HCT116 (cell line): ENCODE results near the gene UBE2D2. TPM values are rescaled to one million over a fixed set of nuclear protein-coding genes. Genes with fewer than 3 reads are reported as not detected.
"Not testable (repeated sequence)": the region's sequence is repeated elsewhere in the genome, so short reads cannot be mapped to it uniquely, and the experiment has no call there.

ENCODE experiments used
- ATAC-seq: fragments of 200-7000 bp; cut with Tn5 transposase; 2 replicates; pipeline ENCODE4 v1.9.1; 2020; ENCODE audit warnings: mild to moderate bottlenecking, moderate library complexity
- BruUV-seq: library from RNA; stranded (reverse); fragments of 400-500 nt; replicated peaks from 2 replicates; lab custom pipeline; 2021; lab: Mats Ljungman, UMichigan
- CTCF ChIA-PET: fragments of 300-600 bp; sonication (Branson Sonifier 250); formaldehyde crosslinking; loops from one replicate; lab custom pipeline; 2021; ENCODE audit warnings: antibody characterized with exemption; lab: Charles Lee
- POLR2A ChIA-PET: fragments of 300-600, 350-600 bp; sonication (Branson Sonifier 250); formaldehyde crosslinking; loops from one replicate; lab custom pipeline; 2021; ENCODE audit warnings: antibody characterized with exemption; lab: Charles Lee
- RAD21 ChIA-PET, 2 experiments: fragments of 300-600 bp; sonication (Branson Sonifier 250); formaldehyde crosslinking; loops; one replicate each; lab custom pipeline; 2023; ENCODE audit warnings: low total read pairs in 2 of 2; ENCODE audit not compliant: uncharacterized antibody in 2 of 2, unreplicated experiment in 2 of 2, low non-redundant PET in 1 of 2; lab: Charles Lee
- DNase-seq: peaks from one replicate; pipeline ENCODE4 v3.0.0-alpha.2; 2010; ENCODE audit warnings: low read depth, low spot score
- H2AFZ ChIP-seq: fragments of 200-600 bp; shearing (Covaris generic), sonication (generic); 2 replicates; pipeline ENCODE4 v1.6.1; 2017; ENCODE audit warnings: low read depth, mixed run types, mixed read lengths, antibody characterized with exemption, low read length; ENCODE audit not compliant: poor library complexity, severe bottlenecking
- H3K27ac ChIP-seq: 2 replicates; pipeline ENCODE4 v1.5.1; 2012; ENCODE audit warnings: low read depth, low read length
- H3K27me3 ChIP-seq: fragments of 200-600 bp; sonication (generic); 2 replicates; pipeline ENCODE4 v1.6.1; 2016; ENCODE audit warnings: mixed run types, low read length, mixed read lengths; ENCODE audit not compliant: insufficient read depth
- H3K36me3 ChIP-seq, 2 experiments: fragments of 200-500 bp in 1 of 2; fragments of 200-600 bp in 1 of 2; sonication (Bioruptor generic) in 1 of 2; sonication (generic) in 1 of 2; 2 replicates each; pipeline versions ENCODE4 v1.5.1 to v1.6.1; 2014 to 2016; ENCODE audit warnings: low read length in 2 of 2, inconsistent platforms in 1 of 2, mixed read lengths in 1 of 2, mixed run types in 1 of 2; ENCODE audit not compliant: insufficient read depth in 2 of 2, control insufficient read depth in 1 of 2
- H3K4me1 ChIP-seq, 2 experiments: fragments of 200-600 bp in 1 of 2; sonication (generic) in 1 of 2; 2 replicates each; pipeline versions ENCODE4 v1.5.1 to v1.6.1; 2012 to 2017; ENCODE audit warnings: low read length in 2 of 2, inconsistent platforms in 1 of 2, mild to moderate bottlenecking in 1 of 2, mixed read lengths in 1 of 2, mixed run types in 1 of 2, moderate library complexity in 1 of 2; ENCODE audit not compliant: insufficient read depth in 2 of 2, control insufficient read depth in 1 of 2
- H3K4me2 ChIP-seq: fragments of 200-600 bp; sonication (generic); 2 replicates; pipeline ENCODE4 v1.6.1; 2017; ENCODE audit warnings: mixed run types, low read length, mixed read lengths
- H3K4me3 ChIP-seq, 2 experiments: fragments of 200-600 bp in 1 of 2; sonication (generic) in 1 of 2; replicated peaks in 1 of 2; 2 replicates each; pipeline ENCODE4 v1.5.1; 2011 to 2016; ENCODE audit warnings: low read length in 2 of 2, control low read depth in 1 of 2, low read depth in 1 of 2, mild to moderate bottlenecking in 1 of 2, mixed read lengths in 1 of 2, mixed run types in 1 of 2
- H3K79me2 ChIP-seq: fragments of 200-600 bp; sonication (generic); 2 replicates; pipeline ENCODE4 v1.6.1; 2017; ENCODE audit warnings: mild to moderate bottlenecking, mixed run types, low read length, moderate library complexity, mixed read lengths; ENCODE audit not compliant: insufficient read depth
- H3K9ac ChIP-seq: fragments of 200-600 bp; sonication (generic); 2 replicates; pipeline ENCODE4 v1.6.1; 2016; ENCODE audit warnings: low read length, mixed read lengths
- H3K9me2 ChIP-seq: fragments of 200-600 bp; sonication (generic), shearing (Covaris generic); 2 replicates; pipeline ENCODE4 v1.6.1; 2017; ENCODE audit warnings: mixed run types, mild to moderate bottlenecking, moderate library complexity; ENCODE audit not compliant: insufficient read depth
- H3K9me3 ChIP-seq, 2 experiments: fragments of 200-500 bp in 1 of 2; fragments of 200-600 bp in 1 of 2; sonication (Bioruptor generic) in 1 of 2; sonication (generic) in 1 of 2; 2 replicates each; pipeline ENCODE4 v1.6.1; 2014 to 2017; ENCODE audit warnings: low read length in 2 of 2, mixed read lengths in 2 of 2, inconsistent platforms in 1 of 2, low read depth in 1 of 2, mild to moderate bottlenecking in 1 of 2, mixed run types in 1 of 2, moderate library complexity in 1 of 2; ENCODE audit not compliant: control insufficient read depth in 1 of 2, insufficient read depth in 1 of 2
- H4K20me1 ChIP-seq: fragments of 200-600 bp; sonication (generic), shearing (Covaris generic); 2 replicates; pipeline ENCODE4 v1.6.1; 2017; ENCODE audit warnings: mixed run types, mild to moderate bottlenecking, moderate library complexity; ENCODE audit not compliant: insufficient read depth
- ATF3 ChIP-seq: IDR thresholded peaks from 2 replicates; pipeline ENCODE4 v1.6.1; 2012
- CBX3 ChIP-seq: IDR thresholded peaks from 2 replicates; pipeline ENCODE4 v1.6.1; 2012; ENCODE audit warnings: low read depth
- CEBPB ChIP-seq: IDR thresholded peaks from 2 replicates; pipeline ENCODE4 v1.6.1; 2012; ENCODE audit warnings: low read depth
- ELF1 ChIP-seq: IDR thresholded peaks from 2 replicates; pipeline ENCODE4 v1.6.1; 2012; ENCODE audit warnings: low read depth, borderline replicate concordance
- EZH2 ChIP-seq: fragments of 200-600 bp; sonication (generic); IDR thresholded peaks from 2 replicates; pipeline ENCODE4 v1.6.1; 2017; ENCODE audit warnings: antibody characterized with exemption, mixed run types
- EZH2phosphoT487 ChIP-seq: fragments of 200-600 bp; IDR thresholded peaks from 2 replicates; pipeline ENCODE4 v1.6.1; 2018; ENCODE audit warnings: antibody characterized with exemption, borderline replicate concordance
- POLR2A ChIP-seq: IDR thresholded peaks from 2 replicates; pipeline ENCODE4 v1.7.0; 2011; ENCODE audit warnings: borderline replicate concordance; ENCODE audit not compliant: insufficient read depth, insufficient read length; ENCODE audit errors: extremely low read depth
- POLR2AphosphoS5 ChIP-seq: IDR thresholded peaks from 2 replicates; pipeline ENCODE4 v1.6.1; 2011; ENCODE audit warnings: mild to moderate bottlenecking, low read depth, low read length, moderate library complexity
- REST ChIP-seq: IDR thresholded peaks from 2 replicates; pipeline ENCODE4 v1.6.1; 2012; ENCODE audit warnings: low read depth
- SIN3A ChIP-seq: IDR thresholded peaks from 2 replicates; pipeline ENCODE4 v1.6.1; 2012; ENCODE audit warnings: low read depth
- SP1 ChIP-seq: IDR thresholded peaks from 2 replicates; pipeline ENCODE4 v1.6.1; 2012; ENCODE audit warnings: low read depth
- SRF ChIP-seq: IDR thresholded peaks from 2 replicates; pipeline ENCODE4 v1.6.1; 2012; ENCODE audit warnings: low read depth
- TCF7L2 ChIP-seq: IDR thresholded peaks from 2 replicates; pipeline ENCODE4 v1.7.0; 2011; ENCODE audit warnings: borderline replicate concordance, inconsistent platforms; ENCODE audit not compliant: insufficient read depth, insufficient read length; ENCODE audit errors: extremely low read depth
- YY1 ChIP-seq: IDR thresholded peaks from 2 replicates; pipeline ENCODE4 v1.6.1; 2011; ENCODE audit warnings: low read length, low read depth, moderate library complexity, mild to moderate bottlenecking; ENCODE audit not compliant: insufficient replicate concordance; ENCODE audit errors: extremely low read depth
- ZFX ChIP-seq: fragments of 450-650 bp; IDR thresholded peaks from 2 replicates; pipeline ENCODE4 v1.6.1; 2017
- ZNF274 ChIP-seq: fragments of 200-500 bp; sonication (Bioruptor generic); IDR thresholded peaks from 2 replicates; pipeline ENCODE4 v1.6.1; 2014; ENCODE audit warnings: mild to moderate bottlenecking, low read depth, low read length, inconsistent platforms
- intact Hi-C: fragments of 100-400 bp; cut with micrococcal nuclease; formaldehyde crosslinking; loops from 2 replicates; pipeline ENCODE4 v1.10.0; 2022
- total RNA-seq: library from RNA; stranded (reverse); gene quantifications from one replicate; pipeline ENCODE4 v1.2.1, GENCODE V29; 2021; ENCODE audit not compliant: unreplicated experiment
- TF ChIP-seq, protein P1 (sequence below), 3 experiments: fragments of 200-600 bp in 1 of 3; sonication (generic) in 1 of 3; IDR thresholded peaks in 2 of 3; conservative IDR thresholded peaks in 1 of 3; 2 replicates each; pipeline ENCODE4 v1.5.1; 2012 to 2017; ENCODE audit warnings: low read depth in 2 of 3, low read length in 2 of 3, antibody characterized with exemption in 1 of 3, borderline replicate concordance in 1 of 3, control low read depth in 1 of 3, mild to moderate bottlenecking in 1 of 3, mixed read lengths in 1 of 3, mixed run types in 1 of 3, moderate library complexity in 1 of 3; ENCODE audit not compliant: insufficient read depth in 1 of 3

Gene UBE2D2
- total RNA-seq, 1 experiment from 2014 or later, result 140 TPM

GRCh38 chr5:139578325-139578724 lies 17.2 kb downstream of the UBE2D2 start:
- no TSS peak for BruUV-seq
- no peaks in the 10 kb centered on the region; a peak in 1 of 4 replicates for H3K36me3 ChIP-seq
- POLR2A ChIA-PET, result no interaction called here
- no peak overlapping the region for H3K27ac ChIP-seq
- no peak for DNase-seq
- TF ChIP-seq EZH2 (no peak), EZH2phosphoT487 (no peak), CEBPB (no peak), ELF1 (no peak), CBX3 (no peak), REST (no peak), ZFX (no peak), ATF3 (no peak), POLR2A (no peak), TCF7L2 (no peak), POLR2AphosphoS5 (no peak), SP1 (no peak), SIN3A (no peak), ZNF274 (no peak), SRF (no peak), YY1 (no peak)
- TF ChIP-seq, protein P1, sequence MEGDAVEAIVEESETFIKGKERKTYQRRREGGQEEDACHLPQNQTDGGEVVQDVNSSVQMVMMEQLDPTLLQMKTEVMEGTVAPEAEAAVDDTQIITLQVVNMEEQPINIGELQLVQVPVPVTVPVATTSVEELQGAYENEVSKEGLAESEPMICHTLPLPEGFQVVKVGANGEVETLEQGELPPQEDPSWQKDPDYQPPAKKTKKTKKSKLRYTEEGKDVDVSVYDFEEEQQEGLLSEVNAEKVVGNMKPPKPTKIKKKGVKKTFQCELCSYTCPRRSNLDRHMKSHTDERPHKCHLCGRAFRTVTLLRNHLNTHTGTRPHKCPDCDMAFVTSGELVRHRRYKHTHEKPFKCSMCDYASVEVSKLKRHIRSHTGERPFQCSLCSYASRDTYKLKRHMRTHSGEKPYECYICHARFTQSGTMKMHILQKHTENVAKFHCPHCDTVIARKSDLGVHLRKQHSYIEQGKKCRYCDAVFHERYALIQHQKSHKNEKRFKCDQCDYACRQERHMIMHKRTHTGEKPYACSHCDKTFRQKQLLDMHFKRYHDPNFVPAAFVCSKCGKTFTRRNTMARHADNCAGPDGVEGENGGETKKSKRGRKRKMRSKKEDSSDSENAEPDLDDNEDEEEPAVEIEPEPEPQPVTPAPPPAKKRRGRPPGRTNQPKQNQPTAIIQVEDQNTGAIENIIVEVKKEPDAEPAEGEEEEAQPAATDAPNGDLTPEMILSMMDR (IDR thresholded peaks at IDR 0.05 in 2 of 3, conservative IDR thresholded peaks at IDR 0.05 in 1 of 3; ENCODE audit: borderline replicate concordance in 1 of 3, insufficient read depth in 1 of 3, low read depth in 2 of 3, low read length in 2 of 3), result no peak
- no peak overlapping the region for H3K4me3 ChIP-seq
- no peaks in the 10 kb centered on the region for H3K9me2 ChIP-seq
- no peaks in the 10 kb centered on the region for H3K9me3 ChIP-seq
- peaks cover 25% of the 10 kb centered on the region; the same call in 1 of the 2 replicates for H4K20me1 ChIP-seq
- H3K9ac ChIP-seq, result no peak overlapping the region
- intact Hi-C loops, result no loop called here
- CTCF ChIA-PET, result no interaction called here
- H3K27me3 ChIP-seq, result no peaks in the 10 kb centered on the region
- no peak overlapping the region for H3K4me2 ChIP-seq
- no peak overlapping the region for H2AFZ ChIP-seq
- ATAC-seq, result no peak
- H3K4me1 ChIP-seq, result peaks cover 12 to 28% of the 10 kb centered on the region in 2 experiments; a peak in 3 of 4 replicates
- RAD21 ChIA-PET, result no interaction called here
- peaks cover 96% of the 10 kb centered on the region for H3K79me2 ChIP-seq

GRCh38 chr5:139582181-139582580 lies 21.0 kb downstream of the UBE2D2 start:
- H2AFZ ChIP-seq, H3K27me3 ChIP-seq, H3K27ac ChIP-seq, BruUV-seq, H3K9me2 ChIP-seq, H3K36me3 ChIP-seq, intact Hi-C loops, H3K9ac ChIP-seq, H4K20me1 ChIP-seq, CTCF ChIA-PET, RAD21 ChIA-PET, POLR2A ChIA-PET, H3K4me3 ChIP-seq, H3K4me2 ChIP-seq, H3K9me3 ChIP-seq, DNase-seq, ATAC-seq: not testable (repeated sequence)
- Histone ChIP-seq H3K4me1 (peaks cover 12 to 36% of the 10 kb centered on the region in 2 experiments; a peak in 3 of 4 replicates), H3K79me2 (peaks cover 99% of the 10 kb centered on the region)
